AG08395 (cell line): Measurements from ENCODE around the gene ZNF646.
A peak's percentile ranks its signal among the peaks of the same experiment; 100 is the strongest.
"Not testable (repeated sequence)": the region's sequence is repeated elsewhere in the genome, so short reads cannot be mapped to it uniquely, and the experiment has no call there.

Source experiments
- DNase-seq: peaks from one replicate; pipeline ENCODE4 v3.0.0; 2012; ENCODE audit warnings: mixed read lengths, low spot score

The ZNF646 gene

DNA sequence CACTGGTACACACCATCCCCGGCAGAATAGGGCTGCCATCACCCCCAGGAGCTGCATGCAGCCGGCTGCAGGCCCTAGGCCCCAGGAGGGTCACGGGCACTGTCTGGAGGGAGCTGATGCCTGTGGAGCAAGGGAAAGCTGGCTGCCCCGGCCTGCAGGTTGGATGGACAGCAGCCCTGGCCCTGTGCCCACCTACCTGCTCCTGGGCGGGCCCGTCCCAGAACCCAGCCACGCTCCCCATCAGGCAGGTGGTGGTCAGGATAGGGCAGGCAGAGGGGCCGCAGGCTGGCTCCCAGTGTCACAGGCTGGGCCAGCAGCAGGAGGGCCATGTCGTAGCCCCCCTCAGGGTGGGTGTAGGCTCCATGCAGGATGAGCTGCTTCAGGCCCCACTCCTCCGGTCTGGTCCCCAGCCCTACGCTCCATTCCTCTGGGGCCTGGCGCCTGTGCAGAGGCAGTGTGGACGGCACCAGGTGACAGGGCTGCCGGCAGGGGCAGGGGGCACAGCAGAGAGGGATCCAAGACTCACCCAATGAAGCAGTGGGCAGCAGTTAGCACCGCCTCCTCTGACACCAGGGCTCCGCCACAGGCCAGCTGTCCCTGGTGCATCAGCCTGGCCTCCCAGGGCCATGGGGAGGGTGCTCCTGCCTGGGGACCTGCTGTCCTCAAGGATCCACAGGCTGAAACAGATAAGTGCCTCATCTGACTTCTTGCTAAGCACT, 10.5 kb downstream of the ZNF646 start:
- DNase-seq, result no peak

DNA sequence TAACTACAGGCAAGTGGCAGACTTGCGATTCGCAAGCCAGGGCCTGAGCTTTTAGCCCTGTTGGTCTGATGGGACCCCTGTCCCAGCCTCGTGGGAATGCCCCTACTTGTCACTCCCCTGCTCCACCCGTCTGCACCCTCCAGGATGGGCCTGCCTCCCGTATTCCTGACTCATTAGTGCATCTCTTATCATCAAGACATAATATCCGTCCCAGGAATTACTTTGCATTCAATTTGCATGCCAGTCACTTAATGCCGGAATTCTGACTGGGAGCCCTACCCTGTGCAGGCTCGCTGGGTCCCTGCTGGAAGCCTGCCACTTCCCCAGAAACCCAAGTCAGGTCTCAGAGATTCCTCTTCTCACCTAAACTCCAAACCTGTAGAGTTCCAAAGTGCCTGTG, 11.2 kb downstream of the ZNF646 start:
- DNase-seq, result no peak

DNA sequence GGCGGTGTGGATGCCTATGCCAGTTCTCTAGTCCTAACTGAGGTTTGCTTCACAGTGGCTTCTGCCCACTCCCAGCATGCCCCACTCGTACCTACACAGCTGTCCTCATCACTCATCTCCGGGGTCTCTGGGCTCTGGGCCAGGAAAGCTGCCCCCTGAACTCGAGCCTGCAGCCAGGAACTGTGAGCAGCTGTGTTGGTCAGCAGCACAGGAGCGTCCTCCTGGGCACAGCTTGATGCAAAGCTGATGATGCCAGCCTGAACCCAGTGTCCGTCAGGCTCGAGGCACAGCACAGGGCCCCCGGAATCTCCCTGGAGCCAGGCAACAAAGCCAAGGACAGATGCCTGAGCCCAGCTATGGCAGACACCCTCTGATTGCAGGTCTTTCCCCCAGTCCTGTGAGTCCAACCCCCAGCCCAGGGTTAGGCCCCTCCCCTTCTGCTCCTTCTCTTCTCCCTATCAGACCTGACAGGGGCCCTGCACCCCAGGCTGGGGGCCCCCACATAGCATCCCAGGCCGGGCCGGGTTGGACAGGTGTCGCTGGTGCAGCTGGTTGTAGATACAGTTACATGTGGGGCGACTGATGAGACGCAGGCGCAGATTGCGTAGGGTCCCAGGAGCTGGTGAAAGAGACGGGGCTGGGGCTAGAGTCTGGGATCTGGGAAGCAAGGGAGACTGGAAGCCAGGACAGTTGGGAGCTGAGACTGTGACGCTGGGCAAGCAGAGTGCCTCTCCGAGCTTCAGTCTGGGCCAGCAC, 11.8 kb downstream of the ZNF646 start:
- DNase-seq, result no peak

DNA sequence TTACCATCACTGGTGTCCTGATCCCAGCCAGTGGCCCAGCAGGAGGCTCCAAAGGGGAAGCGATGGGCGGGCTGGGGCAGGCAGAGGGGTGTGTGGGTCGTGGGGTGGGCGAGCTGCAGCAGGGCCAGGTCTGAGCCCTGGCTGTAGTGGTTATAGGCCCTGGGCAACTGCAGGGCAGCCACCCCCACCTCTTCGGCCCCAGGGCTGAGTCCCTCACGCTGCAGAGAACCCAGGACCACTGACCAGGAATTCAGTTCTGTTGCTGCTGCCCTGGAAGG, 12.3 kb downstream of the ZNF646 start:
- DNase-seq, result no peak

DNA sequence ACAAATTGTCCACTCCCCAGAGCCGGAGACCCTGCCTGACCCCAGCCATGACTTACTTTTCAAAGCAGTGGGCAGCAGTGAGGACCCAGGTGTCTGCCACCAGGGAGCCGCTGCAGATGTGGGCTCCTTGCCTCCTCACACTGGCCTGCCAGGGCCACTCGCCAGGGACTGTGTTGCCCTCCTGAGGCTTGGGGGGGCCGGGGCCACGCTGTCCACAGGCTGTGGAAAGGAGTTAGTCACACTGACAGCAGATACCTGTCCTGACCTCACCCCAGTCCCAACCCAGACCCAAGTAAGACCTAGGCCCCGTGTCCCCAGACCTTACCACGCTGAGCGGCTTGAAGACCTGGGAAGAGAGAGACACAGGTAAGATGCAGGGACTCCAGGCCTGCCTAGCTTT, 13.3 kb downstream of the ZNF646 start:
- no peak for DNase-seq

DNA sequence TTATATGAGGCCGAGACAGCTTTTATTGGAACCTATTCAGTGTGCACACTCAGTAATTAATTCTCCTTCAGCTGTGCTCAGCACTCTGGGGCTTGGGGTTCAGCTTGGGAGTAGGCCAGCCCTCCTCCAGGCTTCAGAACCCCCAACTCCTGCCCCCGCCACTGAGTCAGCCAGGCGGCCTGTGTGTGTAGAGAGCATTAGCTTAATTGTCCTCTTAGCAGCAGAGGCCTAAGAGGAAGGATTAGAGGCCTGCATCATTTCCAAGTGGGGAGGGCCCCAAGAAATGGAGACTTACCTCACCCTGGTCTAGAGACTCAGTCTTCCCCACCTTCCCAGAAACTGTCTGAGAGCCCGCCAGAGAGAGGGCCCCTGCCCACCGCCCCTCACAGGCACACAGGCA, 13.7 kb downstream of the ZNF646 start:
- no peak for DNase-seq

DNA sequence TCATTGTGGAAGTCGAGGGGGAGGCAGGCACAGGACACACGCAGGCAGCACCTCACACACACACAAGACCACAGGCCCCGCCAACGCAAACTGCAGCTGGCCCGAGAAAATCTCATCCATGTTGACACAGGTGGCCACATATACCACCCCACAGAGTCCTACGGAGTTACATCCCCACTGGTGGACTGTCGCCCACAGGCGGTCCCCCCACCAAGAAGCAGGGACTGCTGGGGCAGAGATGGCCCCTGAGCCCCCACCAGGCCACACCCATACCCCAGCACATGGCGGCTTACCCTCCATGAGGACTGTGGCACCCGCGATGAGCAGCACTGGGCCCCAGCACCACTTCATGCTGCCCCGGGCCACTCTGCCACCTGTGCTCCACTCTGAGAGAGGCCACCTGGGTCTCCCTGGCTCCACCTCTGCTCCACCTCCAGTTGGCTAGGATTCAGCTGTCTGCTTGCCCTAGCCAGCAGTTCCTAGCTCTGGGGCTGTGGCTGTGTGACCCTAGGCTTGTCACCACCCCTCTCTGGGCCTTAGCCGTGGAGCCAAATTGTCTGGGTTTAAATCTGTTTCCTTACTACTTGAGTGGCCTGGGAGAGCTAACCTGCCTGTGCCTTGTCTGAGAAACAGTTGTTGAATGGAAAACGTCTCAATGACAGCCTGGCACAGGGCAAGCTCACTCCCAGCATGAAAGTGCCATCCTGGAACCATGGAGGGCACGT, 14.4 kb downstream of the ZNF646 start, which contains the start of gene PRSS53:
Gene PRSS53 (minus strand): TSS at position 485 of the 725 bp plus-strand sequence. CDS start 134 bp downstream, at position 351.
- DNase-seq, result no peak

DNA sequence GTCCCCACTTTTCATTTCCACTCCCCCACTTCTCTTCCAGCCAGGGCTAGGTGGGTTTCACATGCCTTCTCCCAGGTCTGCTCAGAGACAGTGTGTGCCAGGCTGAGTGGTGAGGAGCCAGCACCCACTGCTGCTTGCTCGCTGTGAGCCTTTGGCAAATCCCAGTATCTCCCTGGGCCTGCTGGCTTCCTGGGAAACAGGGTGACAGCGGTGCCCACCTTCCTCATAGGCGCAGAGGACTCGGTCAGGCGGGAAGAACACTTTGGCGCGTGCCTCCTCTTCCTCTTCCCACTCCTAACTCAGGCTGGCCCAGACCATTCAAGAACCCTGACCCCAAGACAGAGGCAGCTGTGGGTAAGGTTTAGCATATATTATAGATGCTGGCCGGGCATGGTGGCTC, 15.0 kb downstream of the ZNF646 start:
- no peak for DNase-seq

DNA sequence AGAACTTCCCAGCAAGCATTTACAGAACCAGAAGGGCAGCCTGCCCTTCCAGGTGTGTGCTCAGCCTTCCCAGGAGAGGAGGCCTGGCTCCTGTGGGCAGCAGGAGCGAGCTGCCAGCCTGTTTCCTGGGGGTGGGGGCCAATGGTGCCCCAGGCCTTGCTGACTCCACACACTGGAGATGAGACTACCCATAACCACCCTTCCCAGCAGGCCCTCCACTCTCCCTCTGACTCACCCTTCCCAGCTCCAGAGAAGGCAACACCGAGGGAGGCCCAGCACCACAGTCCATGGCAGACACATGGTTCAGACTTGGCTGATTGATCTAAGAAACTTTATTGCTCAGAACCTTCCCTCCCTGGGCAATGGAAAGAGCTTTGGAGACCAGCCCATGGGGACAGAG, 16.3 kb downstream of the ZNF646 start:
- peak; percentile 56 for DNase-seq

DNA sequence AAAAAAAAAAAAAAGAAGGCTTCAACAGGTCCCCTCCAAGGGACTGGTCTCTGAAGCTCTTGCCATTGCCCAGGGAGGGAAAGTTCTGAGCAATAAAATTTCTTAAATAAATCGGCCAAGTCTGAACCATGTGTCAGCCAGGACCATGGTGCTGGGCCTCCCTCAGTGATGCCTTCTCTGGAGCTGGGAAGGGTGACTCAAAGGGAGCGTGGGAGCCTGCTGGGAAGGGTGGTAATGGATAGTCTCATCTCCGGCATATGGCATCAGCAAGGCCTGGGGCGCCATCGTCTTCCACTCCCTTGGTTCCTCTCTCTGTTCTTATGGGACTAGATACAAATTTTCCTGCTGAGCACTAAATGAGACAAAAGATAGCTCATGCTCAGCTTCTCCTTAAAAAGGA, 18.1 kb downstream of the ZNF646 start:
- DNase-seq, result no peak

DNA sequence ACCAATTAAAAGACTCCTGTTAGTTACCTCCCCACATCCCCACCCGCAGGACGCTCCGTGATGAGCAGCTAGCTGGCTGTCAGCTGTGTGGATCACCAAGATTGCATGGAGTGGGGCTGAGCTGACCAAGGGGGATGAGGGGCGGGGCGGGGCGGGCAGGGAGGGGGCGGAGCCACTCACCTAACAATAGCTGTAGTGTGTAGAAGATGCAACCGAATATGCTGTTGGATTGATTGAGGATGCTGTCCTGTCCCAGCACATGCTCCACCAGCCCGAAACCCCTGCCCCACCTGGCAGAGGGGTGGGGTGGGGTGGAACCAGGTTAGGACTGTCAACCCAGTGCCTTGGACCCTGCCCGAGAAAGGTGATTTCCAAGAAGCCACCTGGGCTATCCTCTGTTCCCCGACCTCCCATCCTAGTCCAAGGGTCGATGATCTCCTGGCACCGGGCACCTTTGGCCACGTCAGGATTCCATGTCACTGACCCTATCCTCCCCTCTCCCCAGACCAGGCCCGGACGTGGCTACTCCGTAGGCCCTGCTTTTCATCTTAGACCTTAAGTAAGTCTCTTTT, 19.0 kb downstream of the ZNF646 start:
- DNase-seq, result peak; percentile 56

DNA sequence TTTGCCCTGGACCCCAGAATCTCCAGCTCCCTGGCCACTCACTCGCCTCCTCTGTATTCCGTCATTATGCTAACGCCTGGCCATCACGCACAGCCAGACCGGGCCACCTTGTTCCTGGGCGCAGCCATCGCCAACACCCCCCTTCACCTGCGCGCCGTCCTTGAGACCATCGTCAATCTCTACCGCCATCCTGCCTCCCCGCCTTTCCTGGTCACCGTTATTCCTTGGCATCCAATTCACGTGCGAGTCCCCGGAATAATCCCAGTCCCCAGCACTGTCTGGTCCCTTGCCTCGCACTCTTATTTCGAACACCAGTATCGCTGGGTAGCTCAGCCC, 19.8 kb downstream of the ZNF646 start:
- no peak for DNase-seq

DNA sequence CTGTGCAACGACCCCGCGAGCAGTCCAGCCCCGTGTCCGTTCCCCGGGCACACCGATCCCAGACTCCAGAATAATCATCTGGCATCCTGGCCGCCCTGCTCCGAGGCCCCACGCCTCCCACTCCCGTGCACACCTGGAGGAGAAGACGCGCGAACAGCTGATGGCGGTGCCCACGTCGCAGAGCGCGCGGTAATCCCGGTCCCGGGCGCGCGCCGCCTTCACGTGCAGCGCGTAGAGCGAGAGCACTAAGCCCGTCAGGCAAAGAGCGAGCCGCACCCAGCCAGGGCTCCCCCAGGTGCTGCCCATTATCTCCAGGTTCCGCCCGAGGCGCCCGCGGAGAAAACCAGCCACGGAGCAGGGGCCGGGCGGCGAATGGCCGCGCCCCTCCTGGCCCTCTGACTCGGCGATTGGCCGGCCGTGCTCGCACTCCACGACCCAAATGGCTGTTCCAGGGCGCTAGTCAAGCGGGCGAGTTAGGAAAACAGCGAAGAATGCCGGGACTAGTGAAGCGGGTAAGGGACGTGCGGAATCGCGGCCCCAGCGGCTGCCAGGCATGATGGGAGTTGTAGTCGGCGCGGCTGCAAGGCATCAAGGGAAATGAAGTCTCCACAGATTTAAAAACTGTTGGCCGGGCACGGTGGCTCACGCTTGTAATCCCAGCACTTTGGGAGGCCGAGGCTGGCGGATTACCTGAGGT, 20.4 kb downstream of the ZNF646 start, which contains the start of gene VKORC1:
Gene VKORC1 (minus strand): TSS at position 374 of the 697 bp plus-strand sequence. CDS start 68 bp downstream, at position 306.
- peak; percentile 97 for DNase-seq

DNA sequence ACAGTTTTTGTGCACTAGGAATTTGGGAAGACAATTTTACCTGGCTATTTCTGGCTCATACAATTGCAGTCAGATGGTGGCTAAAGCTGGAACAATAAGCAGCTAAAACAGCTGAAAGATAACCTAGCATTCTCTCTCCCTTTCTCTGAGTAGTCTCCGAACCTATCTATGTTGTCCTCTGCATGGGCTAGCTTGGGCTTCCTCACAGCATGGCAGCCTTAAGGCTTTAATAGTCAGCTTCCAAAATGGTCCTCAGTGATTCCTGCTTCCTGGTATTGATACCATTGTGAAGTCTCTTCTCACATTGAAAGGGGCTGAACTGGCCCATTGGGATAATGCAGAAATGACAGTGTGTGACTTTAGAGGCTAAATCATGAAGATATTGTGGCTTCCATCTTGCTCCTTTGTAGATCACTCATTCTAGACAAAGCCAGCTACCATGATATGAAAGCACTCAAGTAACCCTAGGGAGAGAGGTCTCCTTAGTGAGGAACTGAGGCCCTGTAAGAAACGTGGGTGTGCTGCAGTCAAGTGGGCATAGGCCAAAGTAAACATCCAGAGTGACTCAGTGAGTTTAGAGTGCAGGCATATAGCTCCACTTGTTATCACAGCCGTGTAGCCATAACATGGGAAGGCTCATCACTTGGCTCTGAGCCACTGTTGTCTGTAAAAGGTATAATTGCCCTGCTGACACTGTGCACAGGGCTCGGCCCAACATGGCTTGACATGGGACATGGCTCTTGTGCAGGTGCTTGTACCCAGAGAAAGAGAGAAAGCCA, 25.8 kb downstream of the ZNF646 start:
- DNase-seq, result no peak

DNA sequence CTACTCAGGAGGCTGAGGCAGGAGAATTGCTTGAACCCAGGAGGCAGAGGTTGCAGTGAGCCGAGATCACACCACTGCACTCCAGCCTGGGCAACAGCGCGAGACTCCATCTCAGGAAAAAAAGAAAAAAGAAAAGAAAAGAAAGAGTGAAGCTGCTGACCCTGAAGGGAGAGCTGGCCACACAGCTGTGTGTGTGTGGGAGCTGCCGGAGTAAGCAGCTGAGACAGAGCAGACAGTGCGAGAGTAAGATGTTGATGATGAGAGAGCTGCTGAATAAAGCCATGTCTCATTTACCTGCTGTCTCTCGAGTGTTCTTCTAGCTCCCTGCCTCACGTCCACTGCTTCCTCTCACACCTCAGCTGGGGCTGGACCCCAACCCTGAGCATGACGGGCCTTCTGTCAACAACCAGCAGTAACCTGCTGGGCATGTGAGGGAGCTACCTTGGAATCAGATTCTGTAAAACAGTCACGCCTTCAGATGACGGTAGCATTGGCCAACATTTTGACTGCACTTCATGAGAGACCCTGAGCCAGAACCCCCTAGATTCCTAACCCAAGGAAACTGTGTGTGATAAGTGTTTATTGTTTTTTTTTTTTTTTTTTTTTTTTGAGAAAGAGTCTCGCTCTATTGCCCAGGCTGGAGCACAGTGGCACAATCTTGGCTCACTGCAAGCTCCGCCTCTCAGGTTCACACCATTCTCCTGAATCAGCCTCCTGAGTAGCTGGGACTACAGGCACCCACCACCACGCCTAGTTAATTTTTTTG, 26.8 kb downstream of the ZNF646 start:
- not testable (repeated sequence) for DNase-seq

DNA sequence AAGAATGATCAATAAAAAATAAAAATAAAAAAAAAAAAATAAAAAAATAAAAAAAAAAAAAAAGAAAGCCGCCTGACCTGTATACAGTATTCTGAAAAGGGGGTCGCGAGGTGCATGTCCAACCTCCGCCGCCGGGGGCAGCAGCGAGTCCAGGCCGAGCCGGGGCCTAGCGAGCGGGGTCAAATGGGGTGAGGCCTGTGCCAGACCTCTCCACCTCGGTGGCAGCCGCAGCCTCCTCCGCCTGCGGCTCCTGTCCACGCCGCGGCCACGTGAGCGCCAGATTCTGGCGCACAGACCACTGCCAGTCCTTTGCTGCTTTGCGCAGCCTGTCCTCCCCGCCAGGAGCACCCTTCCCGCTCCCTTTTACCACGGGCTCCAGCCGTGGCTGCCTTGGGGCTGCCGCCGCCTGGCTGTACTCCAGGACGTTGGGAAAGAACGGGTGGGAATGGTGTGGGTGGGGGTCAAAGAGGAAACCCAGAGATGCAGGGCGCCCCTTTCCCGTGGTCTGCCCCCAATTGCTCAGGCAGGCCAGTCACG, 31.5 kb downstream of the ZNF646 start:
- DNase-seq, result peak; percentile 89

DNA sequence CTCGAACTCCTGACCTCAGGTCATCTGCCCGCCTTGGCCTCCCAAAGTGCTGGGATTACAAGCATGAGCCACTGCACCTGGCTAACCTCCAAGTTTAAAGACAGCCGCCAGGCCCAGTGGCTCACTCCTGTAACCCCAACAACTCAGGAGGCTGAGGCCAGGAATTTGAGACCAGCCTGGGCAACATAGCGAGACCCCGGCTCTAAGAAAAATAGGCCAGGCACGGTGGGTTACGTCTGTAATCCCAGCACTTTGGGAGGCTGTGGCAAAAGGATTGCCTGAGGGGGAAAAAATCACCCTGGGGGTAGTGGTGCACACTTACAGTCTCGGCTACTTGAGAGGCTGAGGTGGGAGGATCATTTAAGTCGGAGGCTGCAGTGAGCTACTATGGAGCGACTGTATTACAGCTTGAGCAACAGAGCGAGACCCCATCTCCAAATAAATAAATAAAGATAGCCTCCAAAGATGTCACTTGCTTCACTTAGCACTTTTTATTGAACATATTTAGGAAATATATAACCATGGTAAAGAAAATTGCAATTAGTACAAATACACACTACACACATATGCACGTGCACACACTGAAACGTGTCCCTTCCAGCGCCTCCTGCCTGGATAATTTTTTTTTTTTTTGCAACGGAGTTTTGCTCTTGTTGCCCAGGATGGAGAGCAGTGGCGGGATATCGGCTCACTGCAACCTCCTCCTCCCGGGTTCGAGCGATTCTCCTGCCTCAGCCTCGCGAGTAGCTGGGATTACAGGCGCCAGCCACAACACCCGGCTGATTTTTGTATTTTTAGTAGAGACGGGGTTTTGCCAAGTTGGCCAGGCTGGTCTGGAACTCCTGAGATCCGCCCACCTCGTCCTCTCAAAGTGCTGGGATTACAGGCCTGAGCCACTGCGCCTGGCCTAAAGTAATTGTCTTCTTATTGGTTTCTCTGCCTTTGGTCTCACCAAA, 32.6 kb downstream of the ZNF646 start:
- DNase-seq, result no peak

DNA sequence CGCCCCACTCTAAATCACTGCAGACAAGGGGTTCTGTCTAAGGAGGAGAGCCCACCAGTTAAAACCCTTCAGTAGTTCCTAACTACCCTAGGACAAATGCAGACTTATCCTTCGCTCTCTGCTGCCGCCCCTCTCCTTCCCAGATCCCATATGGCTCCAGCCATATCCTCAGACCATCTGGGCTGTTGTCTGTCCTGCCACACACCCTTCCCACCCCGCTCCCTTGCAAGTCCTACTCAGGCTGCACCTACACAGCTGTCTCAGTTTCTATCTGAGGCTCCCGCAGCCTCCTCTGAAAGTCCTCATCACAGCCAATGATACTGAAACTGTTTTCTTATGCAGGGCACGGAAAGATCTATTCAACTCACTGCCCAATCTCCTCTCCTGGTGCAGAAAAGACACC, 33.2 kb downstream of the ZNF646 start:
- DNase-seq, result no peak
